ENCODE data around the gene PHACTR1. TPM values are rescaled to one million over a fixed set of nuclear protein-coding genes. Genes with fewer than 3 reads are reported as not detected.

PHACTR1 gene
- total and polyA plus RNA-seq, 7 donors, result 0.60 to 7.5 (median 3.7) TPM

DNA sequence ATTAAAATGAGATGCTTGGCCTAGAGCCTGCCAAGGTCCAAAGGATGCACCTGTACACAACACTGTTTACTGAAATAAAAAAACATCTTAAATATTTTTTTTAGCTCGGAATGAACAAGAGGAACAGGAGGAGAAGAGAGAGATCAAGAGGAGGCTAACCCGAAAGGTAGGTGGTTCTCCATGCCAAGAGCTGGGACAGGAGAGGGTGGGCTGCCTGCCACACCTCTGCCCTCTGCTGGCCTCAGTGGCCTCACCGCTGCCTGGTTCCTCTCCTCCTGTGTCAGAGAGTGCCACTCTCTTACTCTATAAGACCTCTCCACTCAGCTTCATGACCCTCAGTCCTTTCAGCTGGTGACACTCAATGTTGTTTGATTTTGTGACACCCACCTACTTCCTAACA lies 561.6 kb downstream of the PHACTR1 start:
- DNase-seq, result no peak
- TF ChIP-seq, protein P1, sequence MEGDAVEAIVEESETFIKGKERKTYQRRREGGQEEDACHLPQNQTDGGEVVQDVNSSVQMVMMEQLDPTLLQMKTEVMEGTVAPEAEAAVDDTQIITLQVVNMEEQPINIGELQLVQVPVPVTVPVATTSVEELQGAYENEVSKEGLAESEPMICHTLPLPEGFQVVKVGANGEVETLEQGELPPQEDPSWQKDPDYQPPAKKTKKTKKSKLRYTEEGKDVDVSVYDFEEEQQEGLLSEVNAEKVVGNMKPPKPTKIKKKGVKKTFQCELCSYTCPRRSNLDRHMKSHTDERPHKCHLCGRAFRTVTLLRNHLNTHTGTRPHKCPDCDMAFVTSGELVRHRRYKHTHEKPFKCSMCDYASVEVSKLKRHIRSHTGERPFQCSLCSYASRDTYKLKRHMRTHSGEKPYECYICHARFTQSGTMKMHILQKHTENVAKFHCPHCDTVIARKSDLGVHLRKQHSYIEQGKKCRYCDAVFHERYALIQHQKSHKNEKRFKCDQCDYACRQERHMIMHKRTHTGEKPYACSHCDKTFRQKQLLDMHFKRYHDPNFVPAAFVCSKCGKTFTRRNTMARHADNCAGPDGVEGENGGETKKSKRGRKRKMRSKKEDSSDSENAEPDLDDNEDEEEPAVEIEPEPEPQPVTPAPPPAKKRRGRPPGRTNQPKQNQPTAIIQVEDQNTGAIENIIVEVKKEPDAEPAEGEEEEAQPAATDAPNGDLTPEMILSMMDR (IDR thresholded peaks at IDR 0.05), result no peak
- TF ChIP-seq POLR2AphosphoS5 (IDR thresholded peaks at IDR 0.05) (no peak), EP300 (IDR thresholded peaks at IDR 0.05) (no peak), POLR2A (IDR thresholded peaks at IDR 0.05) (no peak)
- Histone ChIP-seq H3K27me3 (no peaks in the 10 kb centered on the region), H3K36me3 (no peaks in the 10 kb centered on the region), H3K27ac (no peak overlapping the region), H3K4me3 (no peak overlapping the region), H3K4me1 (no peaks in the 10 kb centered on the region), H3K9me3 (no peaks in the 10 kb centered on the region)
- intact Hi-C loops (cut with DNase I), result no loop called here
- 61 to 81% methylated on average over 3 of the region's 3 CpGs for WGBS, 2 donors

DNA sequence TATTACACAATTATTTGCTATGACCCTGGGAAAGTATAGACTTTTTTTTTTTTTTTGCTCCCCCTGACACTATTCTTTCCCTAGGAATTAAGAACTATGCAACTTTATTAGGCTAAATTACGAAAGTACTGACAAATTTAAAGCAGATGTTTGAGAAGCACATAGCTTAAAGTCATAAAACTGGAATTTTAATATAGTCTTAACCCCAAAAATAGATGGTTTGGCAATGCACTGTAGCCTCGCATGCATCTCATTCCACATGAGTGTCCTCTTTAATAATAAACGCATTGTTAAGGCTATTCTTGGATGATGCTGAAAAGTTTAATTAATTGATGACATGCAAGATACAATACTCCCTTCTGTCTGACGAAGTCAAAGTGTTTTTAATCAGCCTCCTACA lies 562.4 kb downstream of the PHACTR1 start:
- H3K27ac ChIP-seq, result no peak overlapping the region
- TF ChIP-seq EP300 (IDR thresholded peaks at IDR 0.05), result no peak
- no peak for TF ChIP-seq POLR2AphosphoS5 (IDR thresholded peaks at IDR 0.05)
- no peak for TF ChIP-seq POLR2A (IDR thresholded peaks at IDR 0.05)
- TF ChIP-seq, protein P1 (IDR thresholded peaks at IDR 0.05), result no peak
- no peaks in the 10 kb centered on the region for H3K27me3 ChIP-seq
- no peaks in the 10 kb centered on the region for H3K4me1 ChIP-seq
- WGBS, 2 donors, result 59 to 80% methylated on average over 4 of the region's 4 CpGs
- no peak for DNase-seq
- H3K9me3 ChIP-seq, result no peaks in the 10 kb centered on the region
- no peak overlapping the region for H3K4me3 ChIP-seq
- intact Hi-C loops (cut with DNase I), result no loop called here
- no peaks in the 10 kb centered on the region for H3K36me3 ChIP-seq

DNA sequence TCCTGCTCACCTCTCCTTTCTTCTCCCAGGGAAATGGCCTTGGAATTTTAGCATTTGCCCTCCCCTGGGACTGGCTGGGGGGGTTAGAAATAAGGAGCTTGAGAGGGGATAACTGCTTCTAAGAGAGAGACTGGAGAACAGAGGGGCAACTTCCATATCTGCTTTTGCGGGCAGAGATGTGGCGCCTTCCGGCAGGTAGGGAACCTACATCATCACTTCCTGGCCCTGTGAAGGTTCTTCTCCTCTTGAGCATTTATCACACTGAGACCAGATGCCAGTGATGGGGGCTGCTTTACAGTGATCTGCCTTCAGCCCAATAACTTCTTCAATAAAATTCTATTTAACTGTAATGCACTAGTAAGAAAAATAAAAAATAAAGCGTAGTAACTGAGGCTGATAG lies 563.7 kb downstream of the PHACTR1 start:
- intact Hi-C loops (cut with DNase I), result no loop called here
- Histone ChIP-seq H3K4me3 (no peak overlapping the region), H3K27ac (no peak overlapping the region), H3K4me1 (no peaks in the 10 kb centered on the region), H3K27me3 (no peaks in the 10 kb centered on the region), H3K36me3 (no peaks in the 10 kb centered on the region), H3K9me3 (no peaks in the 10 kb centered on the region)
- no peak for DNase-seq
- no peak for TF ChIP-seq POLR2AphosphoS5 (IDR thresholded peaks at IDR 0.05)
- no peak for TF ChIP-seq POLR2A (IDR thresholded peaks at IDR 0.05)
- TF ChIP-seq, protein P1 (IDR thresholded peaks at IDR 0.05), result no peak
- TF ChIP-seq EP300 (IDR thresholded peaks at IDR 0.05), result no peak
- WGBS, 2 donors, result 54 to 86% methylated on average over 4 of the region's 4 CpGs

DNA sequence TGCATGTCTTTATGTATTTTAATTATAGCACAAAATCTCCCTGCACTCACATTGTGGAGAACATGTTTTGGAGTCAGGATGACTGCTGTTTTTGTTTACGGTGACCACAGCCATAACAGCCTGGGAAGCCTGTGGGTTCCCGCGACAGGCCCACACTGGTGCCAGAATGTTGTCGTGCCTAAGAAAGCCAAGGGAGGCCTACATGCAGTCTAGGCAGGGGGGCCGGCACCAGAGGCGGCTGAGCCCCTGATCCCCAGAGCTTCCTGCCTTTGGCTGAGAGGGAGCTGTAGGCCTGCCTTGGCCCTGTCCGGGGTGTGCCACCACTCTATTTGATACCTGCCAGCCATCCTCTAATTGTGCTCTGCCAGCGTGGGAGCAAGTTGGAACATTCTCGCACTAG lies 565.1 kb downstream of the PHACTR1 start:
- no peaks in the 10 kb centered on the region for H3K36me3 ChIP-seq
- no peak for DNase-seq
- H3K4me1 ChIP-seq, result no peaks in the 10 kb centered on the region
- H3K9me3 ChIP-seq, result peaks cover 0 to 2% (median 0%) of the 10 kb centered on the region in 4 donors
- intact Hi-C loops (cut with DNase I), result no loop called here
- H3K4me3 ChIP-seq, result no peak overlapping the region
- H3K27me3 ChIP-seq, result no peaks in the 10 kb centered on the region
- no peak overlapping the region for H3K27ac ChIP-seq
- TF ChIP-seq, protein P1 (IDR thresholded peaks at IDR 0.05), result no peak
- TF ChIP-seq EP300 (IDR thresholded peaks at IDR 0.05), result no peak
- TF ChIP-seq POLR2A (IDR thresholded peaks at IDR 0.05), result no peak
- WGBS, 2 donors, result 85 to 87% methylated on average over 9 of the region's 9 CpGs

DNA sequence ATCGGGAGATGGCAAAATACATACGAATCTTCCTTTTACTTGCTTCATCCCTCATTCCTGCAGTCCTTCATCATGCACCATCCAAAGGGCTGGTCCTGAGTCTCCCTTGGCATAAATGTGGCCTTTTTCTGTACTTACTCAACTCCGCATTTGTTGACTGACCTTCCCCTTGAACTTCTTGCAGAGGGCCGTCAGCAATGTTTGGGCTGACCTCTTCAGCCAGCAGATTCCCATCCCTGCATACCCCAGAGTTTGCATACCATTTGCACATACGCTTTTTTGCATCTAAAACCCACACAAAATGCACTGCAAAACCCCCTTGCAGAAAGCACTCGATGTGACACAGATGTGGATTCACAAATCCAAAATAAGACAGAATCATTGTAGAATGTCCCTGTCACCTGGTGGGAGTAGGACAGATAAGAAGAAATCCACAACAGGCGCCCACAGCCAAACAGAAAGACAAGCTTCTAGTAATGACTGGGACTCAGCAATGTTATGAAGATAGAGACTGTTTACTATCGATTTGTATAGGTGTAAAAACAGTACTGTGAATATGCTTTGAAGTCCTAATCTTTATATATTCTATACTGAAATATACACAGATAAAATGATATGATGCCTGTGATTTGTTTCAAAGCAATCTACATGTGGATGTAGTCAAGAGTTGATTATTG lies 566.0 kb downstream of the PHACTR1 start:
- Histone ChIP-seq H3K36me3 (no peaks in the 10 kb centered on the region), H3K9me3 (peaks cover 0 to 10% (median 4%) of the 10 kb centered on the region in 4 donors), H3K4me3 (no peak overlapping the region), H3K27ac (no peak overlapping the region), H3K4me1 (no peaks in the 10 kb centered on the region), H3K27me3 (no peaks in the 10 kb centered on the region)
- no peak for TF ChIP-seq EP300 (IDR thresholded peaks at IDR 0.05)
- no peak for TF ChIP-seq POLR2A (IDR thresholded peaks at IDR 0.05)
- TF ChIP-seq, protein P1 (IDR thresholded peaks at IDR 0.05), result no peak
- TF ChIP-seq POLR2AphosphoS5 (IDR thresholded peaks at IDR 0.05), result no peak
- WGBS, 2 donors, result 77 to 79% methylated on average over 8 of the region's 8 CpGs
- intact Hi-C loops (cut with DNase I), result no loop called here
- DNase-seq, result no peak
